Activated CD8-positive, alpha-beta memory T cell treated with anti-CD3 and anti-CD28 coated beads for 24 hours (primary cell): ENCODE results near the gene GPHN.
"Not testable (repeated sequence)": the region's sequence is repeated elsewhere in the genome, so short reads cannot be mapped to it uniquely, and the experiment has no call there.

Source experiments
- DNase-seq: peaks from one replicate; pipeline ENCODE4 v3.0.0-alpha.2; 2020

The GPHN gene

GRCh38 chr14:66827182-66827581 lies 319.2 kb downstream of the GPHN start:
- DNase-seq = no peak

- DNase-seq = no peak
Observed at GRCh38 chr14:66831173-66831572, 323.2 kb downstream of the GPHN start.

GRCh38 chr14:66833816-66834215 lies 325.9 kb downstream of the GPHN start:
- DNase-seq = no peak

GRCh38 chr14:66837436-66837835 lies 329.5 kb downstream of the GPHN start:
- DNase-seq = not testable (repeated sequence)

- no peak for DNase-seq
Observed at GRCh38 chr14:66842911-66843512, 335.1 kb downstream of the GPHN start.

GRCh38 chr14:66850258-66850888 lies 342.4 kb downstream of the GPHN start:
- DNase-seq = no peak

- no peak for DNase-seq
Observed at GRCh38 chr14:66853311-66853710, 345.4 kb downstream of the GPHN start.

GRCh38 chr14:66857867-66858266 lies 349.9 kb downstream of the GPHN start:
- no peak for DNase-seq

- no peak for DNase-seq
Observed at GRCh38 chr14:66859063-66859671, 351.2 kb downstream of the GPHN start.

- no peak for DNase-seq
Observed at GRCh38 chr14:66881596-66881995, 373.6 kb downstream of the GPHN start.

GRCh38 chr14:66884149-66884548 lies 376.2 kb downstream of the GPHN start:
- no peak for DNase-seq

- DNase-seq = no peak
Observed at GRCh38 chr14:66900719-66901118, 392.8 kb downstream of the GPHN start.

GRCh38 chr14:66910311-66910840 lies 402.4 kb downstream of the GPHN start:
- DNase-seq = no peak

GRCh38 chr14:66916421-66916820 lies 408.5 kb downstream of the GPHN start:
- no peak for DNase-seq

- no peak for DNase-seq
Observed at GRCh38 chr14:66918527-66918926, 410.6 kb downstream of the GPHN start.

- no peak for DNase-seq
Observed at GRCh38 chr14:66920196-66920595, 412.2 kb downstream of the GPHN start.

- DNase-seq = no peak
Observed at GRCh38 chr14:66923251-66923650, 415.3 kb downstream of the GPHN start.

- no peak for DNase-seq
Observed at GRCh38 chr14:66939409-66939808, 431.5 kb downstream of the GPHN start.

GRCh38 chr14:66944872-66945271 lies 436.9 kb downstream of the GPHN start:
- no peak for DNase-seq

- no peak for DNase-seq
Observed at GRCh38 chr14:66955159-66955558, 447.2 kb downstream of the GPHN start.

GRCh38 chr14:66959437-66960050 lies 451.6 kb downstream of the GPHN start:
- no peak for DNase-seq

- DNase-seq = no peak
Observed at GRCh38 chr14:66965831-66966230, 457.9 kb downstream of the GPHN start.

- no peak for DNase-seq
Observed at GRCh38 chr14:66972469-66972868, 464.5 kb downstream of the GPHN start.
